Measurements from ENCODE around the gene PNPLA7.

DNA sequence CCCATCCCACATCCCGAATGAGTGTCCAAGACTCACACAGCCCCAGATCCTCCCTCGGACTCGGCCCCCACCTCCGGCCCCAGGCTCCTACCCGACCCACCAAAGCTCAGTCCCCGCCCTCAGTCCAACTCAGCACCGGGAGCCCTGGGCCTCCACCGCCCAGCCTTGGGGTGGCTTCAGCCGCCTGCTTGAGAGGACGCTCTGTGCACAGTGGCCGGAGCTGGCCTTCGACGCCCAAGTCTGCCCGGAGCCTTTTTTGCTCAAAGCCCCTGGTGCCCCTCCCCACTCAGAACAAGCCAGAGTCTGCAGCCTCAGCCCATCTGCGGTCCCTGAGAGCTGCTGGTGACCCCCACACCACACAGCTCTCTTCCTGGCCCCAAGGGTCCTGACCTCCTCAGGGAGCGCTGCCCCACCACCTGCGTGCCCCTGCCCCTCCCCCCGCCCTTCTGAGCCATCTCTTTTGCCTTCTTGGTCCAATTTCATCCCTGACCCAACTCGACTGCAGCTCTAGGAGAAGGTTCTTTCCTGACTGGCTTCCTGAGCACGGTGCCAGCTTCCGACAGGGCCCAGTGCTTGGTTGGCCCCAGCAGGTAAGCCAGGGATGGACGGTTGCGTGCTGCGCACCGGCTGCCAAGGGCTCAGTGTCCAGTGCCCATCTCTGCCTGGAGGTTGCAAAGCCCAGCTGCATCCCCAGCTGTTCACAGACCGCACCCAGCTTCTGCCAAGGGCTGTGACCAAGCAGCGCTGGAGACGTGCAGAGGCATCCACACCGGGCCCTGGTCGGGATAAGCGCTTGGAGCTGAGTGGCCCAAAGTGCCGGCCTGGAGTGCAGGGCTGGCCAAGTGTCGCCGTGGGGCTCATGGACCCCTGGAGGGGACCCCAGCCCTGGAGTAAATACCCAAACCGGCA, 63.4 kb downstream of the PNPLA7 start:
- TF ChIP-seq, protein P1, sequence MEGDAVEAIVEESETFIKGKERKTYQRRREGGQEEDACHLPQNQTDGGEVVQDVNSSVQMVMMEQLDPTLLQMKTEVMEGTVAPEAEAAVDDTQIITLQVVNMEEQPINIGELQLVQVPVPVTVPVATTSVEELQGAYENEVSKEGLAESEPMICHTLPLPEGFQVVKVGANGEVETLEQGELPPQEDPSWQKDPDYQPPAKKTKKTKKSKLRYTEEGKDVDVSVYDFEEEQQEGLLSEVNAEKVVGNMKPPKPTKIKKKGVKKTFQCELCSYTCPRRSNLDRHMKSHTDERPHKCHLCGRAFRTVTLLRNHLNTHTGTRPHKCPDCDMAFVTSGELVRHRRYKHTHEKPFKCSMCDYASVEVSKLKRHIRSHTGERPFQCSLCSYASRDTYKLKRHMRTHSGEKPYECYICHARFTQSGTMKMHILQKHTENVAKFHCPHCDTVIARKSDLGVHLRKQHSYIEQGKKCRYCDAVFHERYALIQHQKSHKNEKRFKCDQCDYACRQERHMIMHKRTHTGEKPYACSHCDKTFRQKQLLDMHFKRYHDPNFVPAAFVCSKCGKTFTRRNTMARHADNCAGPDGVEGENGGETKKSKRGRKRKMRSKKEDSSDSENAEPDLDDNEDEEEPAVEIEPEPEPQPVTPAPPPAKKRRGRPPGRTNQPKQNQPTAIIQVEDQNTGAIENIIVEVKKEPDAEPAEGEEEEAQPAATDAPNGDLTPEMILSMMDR (conservative IDR thresholded peaks at IDR 0.05; ENCODE audit: low read depth, low read length), result no peak
- TF ChIP-seq EZH2 (IDR thresholded peaks at IDR 0.05; ENCODE audit: borderline replicate concordance, low read depth, low read length, poor library complexity, severe bottlenecking), result no peak
